NCI-H2227 treated with DMSO at 0.1 percent for 48 hours (cell line): ENCODE measurements around the gene RHEB.
"Not testable (repeated sequence)": the region's sequence is repeated elsewhere in the genome, so short reads cannot be mapped to it uniquely, and the experiment has no call there.

Source experiments
- DNase-seq: peaks from one replicate; lab custom pipeline; 2025; lab: John Stamatoyannopoulos, UW

Gene RHEB

GRCh38 chr7:151524845-151525244, 5.2 kb upstream of the RHEB start:
- no peak for DNase-seq

- no peak for DNase-seq
These were observed 4.6 kb upstream of the RHEB start for GRCh38 chr7:151524331-151524730.

- peak; percentile 75 for DNase-seq
These were observed 945 bp upstream of the RHEB start for GRCh38 chr7:151520419-151521261.

GRCh38 chr7:151518947-151519764, 539 bp downstream of the RHEB start:
- DNase-seq: not testable (repeated sequence)

GRCh38 chr7:151518105-151518946, 1.4 kb downstream of the RHEB start:
- DNase-seq: no peak

GRCh38 chr7:151517601-151518104, 2.0 kb downstream of the RHEB start:
- no peak for DNase-seq

- DNase-seq: no peak
These were observed 4.5 kb downstream of the RHEB start for GRCh38 chr7:151515276-151515565.

GRCh38 chr7:151514461-151515275, 5.0 kb downstream of the RHEB start:
- no peak for DNase-seq

- no peak for DNase-seq
These were observed 6.6 kb downstream of the RHEB start for GRCh38 chr7:151513133-151513532.

- DNase-seq: no peak
These were observed 7.3 kb downstream of the RHEB start for GRCh38 chr7:151512353-151512752.

- DNase-seq: no peak
These were observed 7.7 kb downstream of the RHEB start for GRCh38 chr7:151511946-151512345.

GRCh38 chr7:151511270-151511669, 8.4 kb downstream of the RHEB start:
- DNase-seq: no peak

- DNase-seq: no peak
These were observed 9.9 kb downstream of the RHEB start for GRCh38 chr7:151509670-151510333.

GRCh38 chr7:151508991-151509390, 10.7 kb downstream of the RHEB start:
- DNase-seq: no peak

GRCh38 chr7:151507806-151508205, 11.9 kb downstream of the RHEB start:
- no peak for DNase-seq

GRCh38 chr7:151506901-151507382, 12.8 kb downstream of the RHEB start:
- DNase-seq: no peak

- DNase-seq: no peak
These were observed 13.7 kb downstream of the RHEB start for GRCh38 chr7:151505836-151506468.

GRCh38 chr7:151505433-151505832, 14.3 kb downstream of the RHEB start:
- DNase-seq: no peak

GRCh38 chr7:151504715-151505326, 14.9 kb downstream of the RHEB start:
- DNase-seq: no peak
